Astrocyte of the cerebellum (primary cell): ENCODE results near the gene CEACAM8.
"Not testable (repeated sequence)": the region's sequence is repeated elsewhere in the genome, so short reads cannot be mapped to it uniquely, and the experiment has no call there.

Experiments
- DNase-seq: peaks from one replicate; pipeline ENCODE4 v3.0.0-alpha.2; 2011; ENCODE audit warnings: low read depth
- H3K4me3 ChIP-seq: 2 replicates; pipeline ENCODE4 v1.5.1; 2011; ENCODE audit warnings: mild to moderate bottlenecking, low read depth, low read length, moderate library complexity
- CTCF ChIP-seq: IDR thresholded peaks from 2 replicates; pipeline ENCODE4 v1.5.1; 2012; ENCODE audit warnings: low read length, low read depth, moderate library complexity, mild to moderate bottlenecking; ENCODE audit errors: missing control alignments
- in situ Hi-C: cut with HindIII; loops from 2 replicates; pipeline ENCODE4 v1.10.0; 2017; ENCODE audit warnings: low sequenced_read_pairs

Gene CEACAM8

GRCh38 chr19:42553292-42554045 lies 41.3 kb downstream of the CEACAM8 start:
- DNase-seq, result peak; percentile 26
- TF ChIP-seq CTCF, result no peak
- no peak overlapping the region for H3K4me3 ChIP-seq
- in situ Hi-C loops, result no loop called here

- in situ Hi-C loops, result no loop called here
- no peak for DNase-seq
- H3K4me3 ChIP-seq, result no peak overlapping the region
- TF ChIP-seq CTCF, result no peak
These were observed 42.3 kb downstream of the CEACAM8 start for GRCh38 chr19:42552086-42553065.

- in situ Hi-C loops, result not testable (repeated sequence)
These were observed 44.2 kb downstream of the CEACAM8 start for GRCh38 chr19:42550521-42550920.

GRCh38 chr19:42549067-42549466 lies 45.7 kb downstream of the CEACAM8 start:
- DNase-seq, in situ Hi-C loops, H3K4me3 ChIP-seq: not testable (repeated sequence)

More at GRCh38 chr19:42550521-42550920, 44.2 kb downstream of the CEACAM8 start:
- DNase-seq, H3K4me3 ChIP-seq: not testable (repeated sequence)

- DNase-seq, result no peak
- no peak overlapping the region for H3K4me3 ChIP-seq
- in situ Hi-C loops, result no loop called here
- TF ChIP-seq CTCF, result no peak
These were observed 46.2 kb downstream of the CEACAM8 start for GRCh38 chr19:42548552-42548951.

GRCh38 chr19:42547929-42548328 lies 46.8 kb downstream of the CEACAM8 start:
- no peak overlapping the region for H3K4me3 ChIP-seq
- DNase-seq, result no peak
- in situ Hi-C loops, result no loop called here
- TF ChIP-seq CTCF, result no peak

- DNase-seq, result no peak
- H3K4me3 ChIP-seq, result no peak overlapping the region
- in situ Hi-C loops, result no loop called here
- no peak for TF ChIP-seq CTCF
These were observed 47.8 kb downstream of the CEACAM8 start for GRCh38 chr19:42546831-42547500.
